Hematopoietic multipotent progenitor cell treated with erythropoietin and hydrocortisone succinate and interleukin-3 and kit ligand, for 6 days (in vitro differentiated cells): ENCODE results near the gene PLCL1.
"Not testable (repeated sequence)": the region's sequence is repeated elsewhere in the genome, so short reads cannot be mapped to it uniquely, and the experiment has no call there.

ENCODE experiments used
- DNase-seq: peaks from one replicate; pipeline ENCODE4 v3.0.0-alpha.2; 2015

The PLCL1 gene

DNA sequence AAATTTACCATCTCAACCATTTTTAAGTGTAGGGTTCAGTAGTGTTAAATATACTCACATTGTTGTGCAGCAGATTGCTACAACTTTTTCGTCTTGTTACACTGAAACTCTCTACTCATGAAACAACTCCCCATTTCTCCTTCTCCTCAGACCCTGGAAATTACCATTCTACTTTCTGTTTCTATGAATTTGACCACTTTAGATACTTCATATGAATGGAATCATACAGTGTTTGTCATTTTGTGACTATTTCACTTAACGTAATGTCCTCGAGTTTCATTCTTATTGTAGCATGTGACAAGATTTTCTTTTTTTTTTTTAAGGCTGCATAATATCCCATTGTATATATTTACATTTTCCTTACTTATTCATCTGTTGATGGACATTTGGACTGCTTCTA is 203.8 kb downstream of the PLCL1 start:
- no peak for DNase-seq

DNA sequence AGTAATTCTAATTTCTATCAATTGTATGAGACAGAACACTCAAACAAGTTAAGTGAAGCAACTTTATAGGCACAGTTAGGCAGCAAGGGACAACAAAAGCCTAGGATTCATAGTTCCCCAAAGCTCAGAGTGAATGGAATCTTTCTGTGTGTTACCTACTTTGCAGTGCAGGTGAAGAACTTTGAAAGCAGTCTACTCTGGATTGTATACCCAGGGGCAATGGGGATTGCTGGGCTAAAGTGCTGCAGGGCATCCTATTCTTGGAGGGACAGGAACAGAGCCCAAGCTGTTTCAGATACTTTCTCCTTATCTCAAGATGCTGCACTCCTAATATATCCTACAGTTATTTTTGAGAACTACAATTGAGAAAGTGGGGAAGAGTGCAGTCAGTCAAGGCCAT is 207.6 kb downstream of the PLCL1 start:
- DNase-seq, result no peak

DNA sequence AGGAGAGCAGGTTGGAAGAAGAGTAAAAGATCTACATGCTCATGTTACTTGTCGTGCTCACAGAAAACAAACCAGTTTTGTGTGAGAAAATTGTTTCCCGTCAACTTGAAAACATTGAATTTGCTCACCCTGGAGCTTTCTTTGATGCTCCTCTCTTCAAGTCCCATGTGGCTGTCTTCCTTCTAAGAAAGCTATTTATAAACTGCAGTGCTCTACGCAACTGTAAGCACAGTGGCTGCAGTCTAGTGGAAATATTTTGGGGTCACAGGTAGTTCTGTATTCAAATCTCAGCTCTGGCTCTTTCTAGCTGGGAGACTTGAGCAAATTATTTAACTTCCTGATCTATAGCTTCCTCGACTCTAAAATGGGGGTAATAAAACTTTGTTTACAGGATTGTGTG is 211.8 kb downstream of the PLCL1 start:
- no peak for DNase-seq

DNA sequence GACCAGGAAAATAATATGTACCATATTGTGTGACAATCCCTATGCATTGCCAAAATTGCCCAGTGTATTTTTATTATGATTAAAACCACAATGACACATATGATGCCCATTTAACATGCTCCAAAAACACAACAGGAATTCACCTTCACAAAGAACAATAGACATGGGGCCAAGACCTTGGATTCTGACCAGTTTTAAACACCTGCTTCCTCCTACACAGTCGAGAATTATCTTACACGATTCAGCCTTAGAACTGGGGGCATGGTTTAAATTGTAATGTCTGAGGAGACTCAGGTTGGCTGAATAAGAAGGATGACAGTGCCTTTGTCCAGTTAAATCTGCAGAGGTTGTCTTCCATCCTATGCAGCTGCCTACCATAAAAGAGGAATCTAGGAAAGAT is 212.7 kb downstream of the PLCL1 start:
- DNase-seq, result no peak

DNA sequence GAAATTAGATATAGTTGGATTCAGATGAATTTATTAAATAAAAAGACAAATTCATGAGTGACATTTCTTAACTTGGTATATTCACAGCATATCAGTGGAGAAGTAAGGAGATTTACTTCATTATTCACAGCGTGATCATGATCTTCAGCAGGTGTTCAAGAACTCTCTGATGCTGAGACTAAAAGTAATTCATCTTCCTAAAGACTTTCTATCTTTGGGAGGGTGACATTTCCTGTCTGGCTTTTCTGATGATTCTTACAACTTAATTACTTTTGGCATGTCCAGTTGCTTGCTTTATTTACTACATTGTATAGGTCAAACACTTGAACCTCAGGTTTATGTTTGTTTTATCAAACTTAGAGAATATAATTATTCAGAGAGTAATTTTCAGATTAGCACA is 224.6 kb downstream of the PLCL1 start:
- DNase-seq, result no peak

DNA sequence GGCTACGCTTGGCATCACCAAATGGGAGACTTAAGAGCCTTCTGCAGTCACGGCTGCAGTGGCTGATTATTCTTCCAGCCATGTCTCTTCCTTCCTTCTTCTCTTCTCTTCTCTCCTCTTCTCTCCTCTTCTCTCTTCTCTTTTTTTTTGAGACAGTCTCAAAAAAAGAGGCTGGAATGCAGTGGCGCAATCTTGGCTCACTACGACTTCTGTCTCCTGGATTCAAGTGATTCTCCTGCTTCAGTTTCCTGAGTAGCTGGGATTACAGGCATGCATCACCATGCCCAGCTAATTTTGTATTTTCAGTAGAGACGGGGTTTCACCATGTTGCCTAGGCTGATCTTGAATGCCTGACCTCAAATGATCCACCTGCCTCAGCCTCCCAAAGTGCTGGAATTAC is 225.2 kb downstream of the PLCL1 start:
- not testable (repeated sequence) for DNase-seq

DNA sequence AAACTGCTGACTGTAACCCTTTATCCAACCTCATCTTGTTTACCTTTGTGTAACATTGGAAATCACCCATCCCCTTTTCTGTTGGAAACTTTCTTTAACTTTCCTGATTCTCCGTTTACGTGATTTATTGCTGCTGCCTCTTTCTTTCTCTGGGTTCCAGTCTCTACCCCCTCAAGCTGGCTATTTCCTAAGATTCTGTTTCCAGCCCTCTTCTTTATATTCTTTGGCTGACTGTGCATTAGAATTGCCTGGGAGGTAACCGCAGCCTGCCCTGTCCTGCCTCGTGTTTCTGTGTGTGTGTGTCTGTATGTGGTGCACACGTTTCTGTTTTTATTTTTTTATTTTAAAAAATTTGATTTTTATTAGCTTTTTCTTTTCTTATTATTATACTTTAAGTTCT is 229.2 kb downstream of the PLCL1 start:
- no peak for DNase-seq

DNA sequence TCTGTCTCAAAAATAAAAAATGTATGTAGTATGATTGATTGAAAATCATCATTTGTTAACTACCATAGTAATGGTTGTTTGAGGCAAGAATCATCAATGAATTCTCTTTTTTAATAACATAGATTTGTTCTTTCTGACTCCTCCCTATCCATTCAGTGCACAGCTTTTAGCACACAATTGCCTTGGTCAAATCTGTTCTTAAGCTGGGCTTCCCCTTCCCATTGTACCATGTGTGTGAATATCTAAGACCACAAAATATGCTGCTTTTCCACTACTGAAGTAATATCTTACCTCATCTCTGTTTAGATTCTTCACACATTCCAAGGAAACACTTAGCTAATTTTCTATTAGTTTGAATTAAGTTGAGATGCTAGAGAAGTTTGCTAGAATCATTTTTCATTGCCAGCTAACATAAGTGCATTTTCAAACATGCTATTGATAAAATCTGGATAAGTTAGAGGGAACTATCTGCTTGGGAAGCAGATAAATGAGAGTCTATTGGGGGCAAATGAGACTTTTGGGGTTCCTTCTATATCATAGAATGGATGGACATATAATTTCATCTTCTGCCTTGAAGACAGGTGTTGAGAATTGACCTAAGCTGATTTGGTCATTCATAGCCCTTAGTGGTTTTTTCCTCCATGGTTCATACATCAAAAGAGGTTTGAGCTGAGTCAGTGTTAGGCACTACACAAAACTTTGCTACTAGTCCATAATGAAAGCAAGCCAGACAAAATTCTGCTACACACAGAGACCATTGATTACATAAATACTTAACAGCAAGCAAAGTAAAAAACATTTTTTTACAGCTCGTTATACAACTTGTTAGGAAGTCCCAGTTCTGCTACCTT is 231.9 kb downstream of the PLCL1 start:
- DNase-seq, result no peak

DNA sequence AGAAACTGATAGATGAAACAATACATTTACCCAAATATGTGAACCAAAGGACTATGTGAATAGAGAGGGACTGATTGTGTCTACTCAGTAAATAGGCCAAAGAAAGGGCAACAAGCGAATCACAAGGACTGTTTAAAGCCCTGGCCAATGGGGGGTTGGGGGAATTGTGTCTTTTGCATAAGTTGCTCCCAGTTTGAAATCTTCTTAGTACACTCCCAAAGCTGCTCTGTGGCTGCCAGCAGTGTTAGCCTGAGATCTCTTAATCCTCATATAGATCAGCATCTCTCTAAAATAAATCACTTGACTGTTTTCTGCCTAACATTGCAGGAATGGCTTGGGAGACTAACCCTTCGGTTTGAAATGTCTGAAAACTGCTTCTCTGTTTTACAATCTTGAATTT is 236.4 kb downstream of the PLCL1 start:
- DNase-seq, result no peak

DNA sequence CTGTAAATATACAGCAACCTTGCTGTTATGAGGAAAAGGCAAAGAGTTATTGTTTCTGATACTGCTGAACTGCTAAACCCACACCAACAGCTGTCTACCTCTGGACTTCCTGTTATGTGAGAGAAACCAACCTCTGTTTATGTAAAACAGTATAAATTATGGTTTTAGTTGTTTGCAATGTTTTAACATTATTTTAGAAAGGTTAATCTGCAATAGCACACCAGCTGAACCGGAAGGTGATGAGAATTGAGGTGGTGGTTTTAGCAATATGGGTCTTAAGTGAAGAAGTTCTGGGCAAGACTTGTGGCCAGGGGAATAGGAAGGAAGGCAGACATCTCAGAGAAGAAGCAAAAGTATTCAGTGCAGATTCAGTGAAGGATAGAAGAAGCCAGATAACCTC is 237.8 kb downstream of the PLCL1 start:
- DNase-seq, result peak; percentile 18

DNA sequence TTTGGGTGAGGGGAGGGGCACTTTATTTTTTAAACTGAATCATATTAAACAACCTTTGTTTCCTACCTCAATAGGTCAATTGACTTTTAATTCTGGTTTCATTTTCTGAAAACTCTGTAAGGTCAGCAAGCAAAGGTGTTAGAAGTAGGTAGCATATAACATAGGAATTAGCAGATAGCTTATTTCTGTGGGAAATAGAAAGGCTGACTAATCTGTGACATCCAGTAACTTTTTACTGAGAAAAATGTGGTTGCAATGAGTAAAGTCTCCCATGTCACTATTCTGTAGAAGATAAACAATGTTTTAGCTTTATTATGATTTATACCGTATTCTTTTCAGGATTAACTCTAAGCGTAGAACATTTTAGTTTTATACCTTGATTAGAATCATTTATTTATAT is 240.4 kb downstream of the PLCL1 start:
- no peak for DNase-seq

DNA sequence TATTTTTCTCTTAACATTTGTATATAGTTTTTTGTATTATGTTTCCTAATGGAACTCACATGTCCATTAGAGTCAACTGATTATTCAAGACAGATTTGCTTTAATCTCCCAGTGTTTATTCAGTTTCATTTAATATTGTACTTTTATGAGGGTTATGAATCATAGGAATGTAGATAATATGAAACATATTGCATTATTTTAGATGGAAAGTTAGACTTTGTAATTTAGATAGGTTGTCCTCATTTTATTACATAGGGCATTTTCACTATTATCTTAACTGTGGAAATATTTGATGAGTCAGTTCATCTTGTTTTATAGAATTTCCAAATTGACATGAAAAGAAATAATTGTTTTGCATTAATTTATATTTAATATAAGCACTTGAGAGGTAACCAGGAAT is 240.8 kb downstream of the PLCL1 start:
- DNase-seq, result no peak

DNA sequence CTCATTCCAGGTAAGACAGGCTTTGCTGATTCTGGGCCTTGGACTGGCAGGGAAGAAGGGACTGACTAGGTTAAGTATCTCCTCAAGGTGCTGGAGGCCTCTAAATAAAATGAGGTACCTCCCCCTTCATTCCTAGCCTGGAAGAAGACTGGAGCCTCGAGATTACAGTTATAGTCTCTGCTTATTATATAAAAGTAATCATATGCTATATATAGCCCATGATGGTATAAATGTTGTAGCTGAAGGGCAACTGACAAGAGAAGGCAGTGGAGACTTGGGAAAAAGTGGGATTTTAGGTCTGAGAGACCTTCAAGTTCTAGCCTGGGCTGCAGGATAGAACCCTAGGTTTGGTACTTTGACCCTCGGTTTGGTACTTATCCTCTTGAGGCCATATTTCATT is 248.3 kb downstream of the PLCL1 start:
- no peak for DNase-seq

DNA sequence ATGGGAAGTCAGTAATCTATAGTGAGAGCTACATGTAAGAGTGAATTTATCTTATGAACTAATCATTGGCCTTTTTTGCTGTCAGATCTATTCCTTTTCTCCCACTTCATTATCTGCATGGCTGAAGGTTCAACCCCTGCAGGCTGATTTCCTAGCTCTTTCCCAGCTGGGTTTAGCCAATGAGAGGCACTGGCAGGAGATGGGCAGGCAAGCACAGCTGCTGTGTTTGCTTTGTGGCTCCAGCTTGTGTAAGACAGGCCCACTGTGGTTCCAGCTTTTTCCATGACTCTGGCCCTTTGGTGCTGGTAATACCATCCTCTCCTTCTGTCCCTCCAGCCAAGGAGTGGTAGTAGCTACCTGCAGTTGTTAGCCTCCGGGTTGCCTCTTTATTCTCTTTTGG is 248.8 kb downstream of the PLCL1 start:
- no peak for DNase-seq

DNA sequence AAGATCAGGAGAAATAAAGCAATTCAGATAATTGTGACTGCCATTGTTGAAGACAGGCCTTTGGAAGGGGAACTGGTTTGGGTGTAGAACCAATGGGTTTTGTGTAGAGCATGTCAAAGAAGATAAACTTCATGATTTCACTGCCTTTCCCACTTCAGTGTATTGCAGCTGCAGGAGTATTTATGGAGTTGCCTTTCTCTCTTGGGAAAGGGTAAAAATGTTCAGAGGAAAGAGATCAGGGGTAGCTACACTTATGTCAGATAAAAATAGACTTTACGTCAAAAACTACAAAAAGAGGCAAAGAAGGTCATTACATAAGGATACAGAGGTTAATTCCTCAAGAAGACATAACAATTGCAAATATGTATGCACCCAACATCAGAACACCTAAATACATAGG is 249.4 kb downstream of the PLCL1 start:
- DNase-seq, result no peak

DNA sequence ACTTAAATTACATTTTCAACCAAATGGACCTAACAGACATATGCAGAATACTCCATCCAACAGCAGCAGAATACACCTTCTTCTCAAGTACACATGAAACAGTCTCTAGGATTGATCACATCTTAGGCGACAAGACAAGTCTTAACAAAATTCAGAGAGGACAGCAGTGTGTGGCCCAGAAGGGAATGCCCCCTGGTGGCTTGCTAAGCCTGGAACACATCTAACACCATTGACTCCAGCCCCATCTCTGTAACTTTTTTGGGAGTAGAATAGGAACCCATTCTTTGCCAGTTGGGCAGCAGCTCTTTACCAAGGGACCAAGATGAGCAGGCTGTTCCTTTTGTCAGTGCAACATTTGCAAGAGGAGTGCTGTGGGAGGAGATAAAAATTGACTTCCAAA is 249.9 kb downstream of the PLCL1 start:
- DNase-seq, result peak; percentile 59

DNA sequence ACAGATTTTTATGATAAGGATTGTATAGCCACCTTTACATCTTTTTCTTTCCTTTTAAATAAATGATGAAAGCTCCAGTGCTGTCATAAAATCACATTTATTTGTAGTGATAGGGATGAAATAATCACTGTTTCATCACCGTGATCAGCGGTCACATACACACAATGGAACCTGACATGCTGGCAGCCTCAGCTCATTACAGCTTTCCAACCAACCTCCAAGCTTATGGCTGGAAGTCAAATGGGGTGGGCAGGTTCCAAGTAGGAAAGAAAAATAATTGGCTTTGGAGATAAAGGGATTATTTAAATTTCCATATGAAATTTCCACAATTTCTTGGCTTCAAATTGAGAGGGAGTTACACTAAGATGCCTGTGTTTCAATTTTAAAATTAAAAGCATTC is 251.3 kb downstream of the PLCL1 start:
- no peak for DNase-seq

DNA sequence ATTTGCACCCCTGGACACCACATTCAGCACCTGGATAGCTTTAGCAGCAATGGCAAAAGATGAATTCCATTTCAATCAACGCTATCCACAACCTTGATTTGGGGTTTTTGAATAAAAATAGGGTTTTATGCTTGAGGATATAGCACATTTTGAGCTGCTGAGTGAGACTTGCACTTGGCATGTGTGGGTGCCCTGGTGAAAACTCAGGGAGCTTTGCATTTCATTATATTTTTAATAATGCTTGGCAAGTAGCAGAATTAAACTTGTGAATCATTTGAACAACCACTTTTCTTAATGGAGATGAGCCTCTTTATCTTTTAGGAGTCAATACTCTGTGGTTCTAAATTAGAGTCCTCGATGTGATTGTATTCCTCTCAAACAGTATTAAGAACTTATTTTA is 252.4 kb downstream of the PLCL1 start:
- DNase-seq, result no peak

DNA sequence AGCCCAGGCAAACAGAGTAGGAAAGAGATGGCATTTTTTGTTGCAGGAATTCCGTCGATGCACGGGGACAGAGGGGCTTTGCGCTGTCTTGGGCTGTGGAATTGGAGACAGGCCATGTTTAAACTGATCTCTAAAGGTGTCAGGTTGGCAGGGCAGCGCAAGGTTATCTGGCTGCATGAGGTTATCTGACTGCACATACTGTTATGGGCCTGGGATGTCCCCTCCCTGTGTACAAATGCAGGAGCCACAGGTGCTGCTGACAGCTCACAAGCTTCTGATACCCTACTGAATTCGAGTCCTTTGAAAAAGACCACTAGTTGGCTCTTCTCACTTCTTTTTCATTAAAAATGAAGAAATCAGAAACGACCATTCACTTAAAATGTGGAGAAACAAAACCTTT is 255.4 kb downstream of the PLCL1 start:
- no peak for DNase-seq

DNA sequence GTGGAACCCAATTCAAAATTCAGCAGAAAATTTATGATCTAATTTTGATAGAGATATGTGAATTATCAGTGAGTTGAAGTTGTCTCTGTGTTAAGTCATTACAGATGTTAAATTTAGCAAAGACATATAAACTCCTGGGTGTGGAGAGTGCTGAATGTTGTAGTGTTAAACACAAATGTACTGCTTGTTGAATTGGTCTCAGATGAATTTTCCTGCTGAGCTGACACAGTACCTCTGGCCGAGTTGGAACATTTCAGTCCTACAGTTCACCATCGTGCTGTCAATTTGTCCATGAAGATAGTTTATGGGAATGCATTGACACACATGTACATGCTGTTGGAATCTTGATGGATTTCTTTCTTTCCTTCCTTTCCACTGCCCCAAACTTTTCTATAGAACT is 255.9 kb downstream of the PLCL1 start:
- DNase-seq, result no peak

DNA sequence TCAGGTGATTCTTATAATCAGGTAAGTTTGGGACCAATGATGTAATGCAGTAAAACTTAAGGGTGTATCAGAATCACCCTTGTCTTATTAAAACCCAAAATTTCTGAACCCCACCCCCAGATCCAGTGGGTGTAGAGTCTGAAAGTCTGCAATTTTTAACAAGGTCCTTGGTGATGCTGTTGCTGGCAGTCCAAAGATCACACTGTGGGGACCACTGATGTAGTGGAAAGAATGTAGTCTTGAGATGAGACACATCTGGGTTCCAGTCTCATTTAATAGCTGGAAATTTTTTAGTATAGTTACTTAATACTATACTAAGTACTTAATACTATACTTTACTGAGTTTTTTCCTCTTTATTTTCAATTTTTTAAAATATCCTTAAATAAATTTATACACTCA is 258.4 kb downstream of the PLCL1 start:
- no peak for DNase-seq

DNA sequence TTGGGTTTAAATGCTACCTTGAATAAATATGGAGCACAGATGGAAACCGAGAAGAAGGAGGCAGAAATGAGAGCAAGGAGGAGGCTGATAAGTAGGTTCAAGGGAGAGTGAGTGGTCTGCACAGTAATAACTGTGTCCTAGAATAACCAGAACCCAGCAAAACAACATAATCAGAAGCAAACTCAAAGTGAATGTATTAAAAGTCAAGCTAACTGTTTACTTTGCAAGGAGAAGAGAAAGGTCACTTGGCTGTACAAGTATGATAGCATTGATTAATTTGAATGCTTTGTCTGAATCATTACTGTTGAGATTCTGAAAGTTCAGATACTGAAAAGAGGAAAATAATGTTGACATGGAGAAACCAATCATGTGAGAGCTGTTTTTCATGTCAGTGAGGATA is 258.8 kb downstream of the PLCL1 start:
- no peak for DNase-seq

DNA sequence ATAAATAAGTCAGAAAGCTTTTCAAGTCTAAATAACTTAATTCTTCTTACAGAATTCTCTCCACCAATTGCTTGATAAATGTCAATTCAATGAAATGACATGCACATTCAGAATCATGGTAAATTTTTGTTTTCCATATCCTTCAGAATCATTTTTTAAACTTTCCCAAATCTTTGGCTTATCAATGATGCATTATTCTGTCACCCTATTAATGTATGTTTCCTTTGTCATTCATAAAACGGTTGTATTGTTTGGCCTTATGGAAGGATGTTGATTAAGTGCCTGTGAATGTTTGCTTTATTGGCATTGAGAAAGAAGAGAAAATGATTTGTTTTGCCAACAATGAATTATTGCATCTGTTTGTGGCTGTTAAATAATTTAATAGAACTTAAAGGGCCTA is 260.9 kb downstream of the PLCL1 start:
- no peak for DNase-seq

DNA sequence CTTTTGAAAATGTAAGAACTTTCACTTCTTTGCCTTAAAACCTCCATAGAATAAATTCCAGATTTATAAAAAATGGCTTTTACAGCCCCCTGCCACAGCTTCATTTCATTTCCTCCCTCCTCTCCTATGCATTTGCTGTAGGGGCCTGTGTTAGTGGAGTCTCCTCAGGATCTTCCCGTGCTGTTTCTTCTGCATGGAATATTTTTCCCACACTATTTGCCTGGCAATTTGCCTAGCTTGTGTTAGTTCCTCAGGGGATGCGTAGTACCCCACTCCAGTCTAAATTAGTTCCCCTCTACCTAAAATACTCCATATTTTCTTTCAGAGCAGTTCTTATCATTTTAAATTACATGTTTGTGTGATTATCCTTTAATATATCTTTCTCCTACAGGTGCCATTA is 262.2 kb downstream of the PLCL1 start:
- no peak for DNase-seq

DNA sequence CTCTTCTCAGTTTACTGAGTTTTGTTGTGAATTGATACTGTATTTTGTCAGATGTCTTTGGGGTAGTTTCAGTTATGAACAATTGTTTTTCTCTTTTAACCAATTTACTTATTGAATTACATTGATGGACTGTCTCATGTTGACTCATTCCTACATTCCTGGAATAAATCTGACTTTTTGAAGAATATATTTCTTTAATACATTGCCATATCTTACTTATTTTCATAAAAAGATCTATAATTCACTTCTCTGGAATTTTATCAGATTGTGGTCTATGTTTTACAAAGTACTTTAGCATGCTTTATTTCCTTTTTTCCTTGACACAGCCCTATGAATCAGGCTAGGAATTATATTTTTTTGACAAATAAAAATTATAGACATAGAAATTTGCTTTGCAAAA is 268.3 kb downstream of the PLCL1 start:
- no peak for DNase-seq
